HepG2 (cell line): ENCODE measurements around the gene PGAP1. TPM values are rescaled to one million over a fixed set of nuclear protein-coding genes. Genes with fewer than 3 reads are reported as not detected.

ENCODE experiments used
- CHCHD3 ChIP-seq: sonication (generic); formaldehyde crosslinking; IDR thresholded peaks from 2 replicates; pipeline ENCODE4 v1.8.0; 2022; ENCODE audit warnings: mild to moderate bottlenecking, missing genetic modification reagents, moderate library complexity
- FOXC1 ChIP-seq: sonication (generic); formaldehyde crosslinking; IDR thresholded peaks from 2 replicates; pipeline ENCODE4 v1.8.0; 2022; ENCODE audit warnings: mild to moderate bottlenecking, missing genetic modification reagents, borderline replicate concordance
- GPBP1L1 ChIP-seq: sonication (generic); formaldehyde crosslinking; IDR thresholded peaks from 2 replicates; pipeline ENCODE4 v1.5.0; 2020; ENCODE audit warnings: mild to moderate bottlenecking, missing genetic modification reagents
- HIC2 ChIP-seq: sonication (generic); formaldehyde crosslinking; IDR thresholded peaks from 2 replicates; pipeline ENCODE4 v1.9.0; 2022; ENCODE audit warnings: low read depth, missing genetic modification reagents
- HNRNPLL ChIP-seq: fragments of 200-400 bp; formaldehyde crosslinking; IDR thresholded peaks from 2 replicates; pipeline ENCODE4 v1.6.1; 2017; ENCODE audit warnings: mild to moderate bottlenecking, low read depth, low read length; ENCODE audit not compliant: poor library complexity, severe bottlenecking
- JDP2 ChIP-seq: sonication (generic); formaldehyde crosslinking; IDR thresholded peaks from 2 replicates; pipeline ENCODE4 v1.8.1; 2022; ENCODE audit warnings: missing genetic modification reagents, borderline replicate concordance
- MIER3 ChIP-seq: IDR thresholded peaks from 2 replicates; pipeline ENCODE4 v1.6.1; 2016; ENCODE audit warnings: missing compliant biosample characterization, borderline replicate concordance
- MNT ChIP-seq: fragments of 450-650 bp; IDR thresholded peaks from 2 replicates; pipeline ENCODE4 v1.6.1; 2016
- MYNN ChIP-seq: sonication (generic); formaldehyde crosslinking; IDR thresholded peaks from 2 replicates; pipeline ENCODE4 v1.4.0; 2020; ENCODE audit warnings: mild to moderate bottlenecking, low read depth, missing genetic modification reagents
- POGZ ChIP-seq: sonication (generic); formaldehyde crosslinking; IDR thresholded peaks from 2 replicates; pipeline ENCODE4 v1.4.0; 2020; ENCODE audit warnings: mild to moderate bottlenecking, missing genetic modification reagents
- POLR2AphosphoS2 ChIP-seq: IDR thresholded peaks from 2 replicates; pipeline ENCODE4 v1.6.1; 2011; ENCODE audit warnings: low read depth, low read length, improper control_type of control experiment
- SMAD9 ChIP-seq: sonication (generic); formaldehyde crosslinking; IDR thresholded peaks from 2 replicates; pipeline ENCODE4 v1.5.1; 2020; ENCODE audit warnings: mild to moderate bottlenecking, missing genetic modification reagents
- STAG1 ChIP-seq: sonication (generic); formaldehyde crosslinking; IDR thresholded peaks from 2 replicates; pipeline ENCODE4 v1.4.0; 2020; ENCODE audit warnings: missing genetic modification reagents
- YEATS2 ChIP-seq: sonication (generic); formaldehyde crosslinking; IDR thresholded peaks from 2 replicates; pipeline ENCODE4 v1.4.0; 2020; ENCODE audit warnings: missing genetic modification reagents, borderline replicate concordance
- ZFP36L2 ChIP-seq: sonication (generic); formaldehyde crosslinking; IDR thresholded peaks from 2 replicates; pipeline ENCODE4 v1.4.0; 2020; ENCODE audit warnings: missing genetic modification reagents
- ZNF205 ChIP-seq: IDR thresholded peaks from 2 replicates; pipeline ENCODE4 v1.6.1; 2018; ENCODE audit warnings: missing biosample characterization, missing genetic modification reagents
- ZNF275 ChIP-seq: sonication (generic); formaldehyde crosslinking; IDR thresholded peaks from 2 replicates; pipeline ENCODE4 v1.8.0; 2022; ENCODE audit warnings: missing genetic modification reagents, mild to moderate bottlenecking, inconsistent platforms, borderline replicate concordance
- ZNF33B ChIP-seq: sonication (generic); formaldehyde crosslinking; IDR thresholded peaks from 2 replicates; pipeline ENCODE4 v1.5.1; 2020; ENCODE audit warnings: mild to moderate bottlenecking, missing genetic modification reagents
- ZNF382 ChIP-seq: sonication (generic); formaldehyde crosslinking; IDR thresholded peaks from 2 replicates; pipeline ENCODE4 v1.5.0; 2020; ENCODE audit warnings: missing genetic modification reagents, mild to moderate bottlenecking, borderline replicate concordance
- ZNF468 ChIP-seq: sonication (generic); formaldehyde crosslinking; IDR thresholded peaks from 2 replicates; pipeline ENCODE4 v1.8.0; 2022; ENCODE audit warnings: mild to moderate bottlenecking, moderate library complexity, missing genetic modification reagents
- ZNF576 ChIP-seq: sonication (generic); formaldehyde crosslinking; IDR thresholded peaks from 2 replicates; pipeline ENCODE4 v1.4.0; 2020; ENCODE audit warnings: mild to moderate bottlenecking, missing genetic modification reagents
- ZNF773 ChIP-seq: sonication (generic); formaldehyde crosslinking; IDR thresholded peaks from 2 replicates; pipeline ENCODE4 v1.4.0; 2020; ENCODE audit warnings: missing genetic modification reagents, borderline replicate concordance
- ZNF839 ChIP-seq: sonication (generic); formaldehyde crosslinking; IDR thresholded peaks from 2 replicates; pipeline ENCODE4 v1.4.0; 2020; ENCODE audit warnings: missing genetic modification reagents, mild to moderate bottlenecking, borderline replicate concordance
- ZSCAN25 ChIP-seq: sonication (generic); formaldehyde crosslinking; IDR thresholded peaks from 2 replicates; pipeline ENCODE4 v1.8.0; 2022; ENCODE audit warnings: mild to moderate bottlenecking, missing genetic modification reagents
- polyA plus RNA-seq, 8 experiments: library from polyadenylated mRNA; depleted of rRNA in 3 of 8; stranded (reverse) in 7 of 8; unstranded in 1 of 8; fragments of >200 nt; fragmentation: Illumina TruSeq in 4 of 8; extraction: Trizol in 4 of 8; gene quantifications; 2 replicates each; pipeline versions ENCODE4 v1.2.1 to v1.2.3, GENCODE V29; 2011 to 2016; ENCODE audit warnings: low read depth in 4 of 8, missing spikeins in 1 of 8, mixed read lengths in 1 of 8; ENCODE audit not compliant: insufficient read depth in 1 of 8
- total RNA-seq, 5 experiments: library from RNA; depleted of rRNA; stranded (reverse); fragments of >200 nt; fragmentation: Illumina TruSeq; extraction: Trizol; gene quantifications; 2 replicates each; pipeline ENCODE4 v1.2.3, GENCODE V29; 2016; ENCODE audit warnings: low read depth in 1 of 5

Gene PGAP1
- total and polyA plus RNA-seq, 2 of the 13 experiments (the other 11 are each of a cell fraction or from before 2014, with no cell fraction given), result 4.1 to 6.4 TPM

- TF ChIP-seq ZNF33B (CRISPR knock-in tag) (peak; percentile 86), ZNF773 (CRISPR knock-in tag) (no peak), HNRNPLL (peak; percentile 85), ZNF205 (peak; percentile 72; the same call in 1 of the 2 replicates), JDP2 (no peak), SMAD9 (CRISPR knock-in tag) (no peak), ZNF275 (CRISPR knock-in tag) (no peak; the same call in 1 of the 2 replicates), ZNF576 (no peak), HIC2 (CRISPR knock-in tag) (no peak), MNT (no peak), MIER3 (CRISPR knock-in tag) (peak; percentile 81), GPBP1L1 (CRISPR knock-in tag) (no peak), POLR2AphosphoS2 (no peak), FOXC1 (CRISPR knock-in tag) (peak; percentile 7; the same call in 1 of the 2 replicates), STAG1 (CRISPR knock-in tag) (no peak), ZNF382 (CRISPR knock-in tag) (no peak), ZSCAN25 (CRISPR knock-in tag) (peak; percentile 92), ZFP36L2 (no peak), YEATS2 (peak; percentile 56; the same call in 1 of the 2 replicates), CHCHD3 (CRISPR knock-in tag) (no peak), MYNN (no peak), ZNF468 (CRISPR knock-in tag) (no peak), POGZ (CRISPR knock-in tag) (peak; percentile 67), ZNF839 (CRISPR knock-in tag) (no peak; the same call in 1 of the 2 replicates)
Measured at GRCh38 chr2:196926562-196927375, at the start of gene PGAP1 (continued).
